GM18502 (cell line): ENCODE results near the gene AJAP1.
A peak's percentile ranks its signal among the peaks of the same experiment; 100 is the strongest.

ENCODE experiments used
- ATAC-seq: cut with Tn5 transposase; IDR thresholded peaks from one replicate; pipeline ENCODE4 v1.9.1; 2021; ENCODE audit warnings: mild to moderate bottlenecking; ENCODE audit not compliant: unreplicated experiment, poor library complexity

Gene AJAP1

DNA sequence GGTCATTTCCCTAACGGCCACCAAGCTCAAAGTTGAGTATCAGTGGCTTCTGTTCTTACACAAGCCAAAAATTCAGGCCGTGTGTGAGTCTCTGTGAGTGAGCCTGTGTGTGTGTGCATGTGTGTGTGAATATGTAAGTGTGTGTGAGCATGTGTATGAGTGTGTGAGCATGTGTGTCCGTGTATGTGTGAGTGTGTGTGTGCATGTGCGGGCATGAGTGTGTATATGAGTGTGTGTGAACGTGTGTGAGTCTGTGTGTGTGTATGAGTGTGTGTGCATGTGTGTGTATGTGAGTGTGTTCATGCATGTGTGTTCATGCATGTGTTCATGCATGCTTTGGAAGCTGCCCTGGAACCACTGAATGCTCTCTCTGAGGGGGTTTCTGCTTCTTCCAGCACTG is 105.7 kb downstream of the AJAP1 start:
- ATAC-seq: no peak

- no peak for ATAC-seq
These were observed 106.9 kb downstream of the AJAP1 start for GRCh38 chr1:4761324-4761723.

- ATAC-seq: no peak
These were observed 107.7 kb downstream of the AJAP1 start for GRCh38 chr1:4762146-4762545.

- no peak for ATAC-seq
These were observed 112.9 kb downstream of the AJAP1 start for GRCh38 chr1:4767308-4767707.

GRCh38 chr1:4768553-4768952 is 114.1 kb downstream of the AJAP1 start:
- no peak for ATAC-seq

GRCh38 chr1:4769516-4770280 is 115.3 kb downstream of the AJAP1 start:
- ATAC-seq: no peak

DNA sequence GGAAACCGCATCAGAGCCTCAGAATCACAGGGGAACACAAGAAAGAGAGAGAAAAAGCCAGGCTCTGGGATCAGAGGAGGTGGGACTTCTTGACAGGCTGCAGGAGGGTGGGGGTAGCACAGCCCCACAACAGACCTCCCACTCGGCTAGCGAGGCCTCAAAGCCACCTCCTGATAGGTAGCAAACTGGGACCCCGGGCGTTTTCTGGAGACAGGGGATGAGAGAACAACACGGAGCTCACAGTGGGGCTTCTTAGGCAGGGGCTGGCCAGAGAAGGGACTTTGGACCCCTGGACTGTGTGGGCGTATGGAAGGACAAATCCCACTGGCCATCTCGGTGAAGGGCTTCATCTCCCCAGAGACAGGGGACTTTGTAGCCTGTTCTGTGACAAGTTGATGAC is 116.3 kb downstream of the AJAP1 start:
- no peak for ATAC-seq

GRCh38 chr1:4771267-4771666 is 116.9 kb downstream of the AJAP1 start:
- no peak for ATAC-seq

GRCh38 chr1:4771721-4772120 is 117.3 kb downstream of the AJAP1 start:
- no peak for ATAC-seq

- ATAC-seq: no peak
These were observed 118.0 kb downstream of the AJAP1 start for GRCh38 chr1:4772294-4773010.

DNA sequence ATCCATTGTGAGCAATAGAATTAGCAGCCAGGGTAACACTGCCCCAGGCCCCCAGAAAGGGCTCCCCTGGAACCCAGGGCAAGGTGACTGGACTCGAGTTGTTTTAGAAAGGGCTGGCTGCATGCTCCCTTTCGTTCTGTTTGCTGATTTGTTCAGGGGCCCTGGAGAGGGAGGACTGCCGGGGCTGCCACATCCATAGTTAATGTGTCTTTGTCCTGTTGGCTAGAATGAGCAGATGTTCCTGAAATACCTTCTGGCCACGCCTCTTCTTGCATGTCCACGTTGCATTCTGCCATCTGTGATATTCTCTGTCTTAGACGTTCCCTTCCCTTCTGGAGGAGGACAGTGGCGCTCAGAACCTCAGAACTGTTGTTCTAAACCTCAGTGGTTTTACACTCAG is 118.8 kb downstream of the AJAP1 start:
- ATAC-seq: no peak

- no peak for ATAC-seq
These were observed 121.1 kb downstream of the AJAP1 start for GRCh38 chr1:4775506-4775905.

- no peak for ATAC-seq
These were observed 123.6 kb downstream of the AJAP1 start for GRCh38 chr1:4778056-4778455.

DNA sequence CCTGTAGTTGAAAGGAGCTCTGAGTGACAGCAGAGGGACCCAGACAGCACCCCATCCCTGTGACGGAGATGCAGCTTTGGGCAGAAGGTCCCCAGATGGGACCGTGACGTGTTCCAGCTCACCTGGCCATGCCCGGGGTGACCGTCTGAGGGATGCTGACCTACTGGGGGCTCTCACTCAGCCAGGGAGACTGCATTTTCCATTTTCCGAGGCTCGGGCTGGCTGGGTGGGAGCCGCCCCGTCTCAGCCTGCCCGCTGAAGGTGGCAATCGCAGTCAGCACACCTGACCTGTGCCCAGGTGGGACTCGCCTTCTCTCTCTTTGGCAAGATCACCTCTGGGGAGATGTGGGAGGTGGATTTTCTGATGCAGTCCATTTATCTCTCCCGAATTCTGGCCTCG is 127.2 kb downstream of the AJAP1 start:
- ATAC-seq: no peak

GRCh38 chr1:4784761-4785160 is 130.4 kb downstream of the AJAP1 start:
- no peak for ATAC-seq

- ATAC-seq: no peak
These were observed 131.6 kb downstream of the AJAP1 start for GRCh38 chr1:4786055-4786454.

- ATAC-seq: no peak
These were observed 133.1 kb downstream of the AJAP1 start for GRCh38 chr1:4787551-4787950.

- no peak for ATAC-seq
These were observed 138.2 kb downstream of the AJAP1 start for GRCh38 chr1:4792565-4792964.

GRCh38 chr1:4794020-4794780 is 139.8 kb downstream of the AJAP1 start:
- ATAC-seq: no peak

DNA sequence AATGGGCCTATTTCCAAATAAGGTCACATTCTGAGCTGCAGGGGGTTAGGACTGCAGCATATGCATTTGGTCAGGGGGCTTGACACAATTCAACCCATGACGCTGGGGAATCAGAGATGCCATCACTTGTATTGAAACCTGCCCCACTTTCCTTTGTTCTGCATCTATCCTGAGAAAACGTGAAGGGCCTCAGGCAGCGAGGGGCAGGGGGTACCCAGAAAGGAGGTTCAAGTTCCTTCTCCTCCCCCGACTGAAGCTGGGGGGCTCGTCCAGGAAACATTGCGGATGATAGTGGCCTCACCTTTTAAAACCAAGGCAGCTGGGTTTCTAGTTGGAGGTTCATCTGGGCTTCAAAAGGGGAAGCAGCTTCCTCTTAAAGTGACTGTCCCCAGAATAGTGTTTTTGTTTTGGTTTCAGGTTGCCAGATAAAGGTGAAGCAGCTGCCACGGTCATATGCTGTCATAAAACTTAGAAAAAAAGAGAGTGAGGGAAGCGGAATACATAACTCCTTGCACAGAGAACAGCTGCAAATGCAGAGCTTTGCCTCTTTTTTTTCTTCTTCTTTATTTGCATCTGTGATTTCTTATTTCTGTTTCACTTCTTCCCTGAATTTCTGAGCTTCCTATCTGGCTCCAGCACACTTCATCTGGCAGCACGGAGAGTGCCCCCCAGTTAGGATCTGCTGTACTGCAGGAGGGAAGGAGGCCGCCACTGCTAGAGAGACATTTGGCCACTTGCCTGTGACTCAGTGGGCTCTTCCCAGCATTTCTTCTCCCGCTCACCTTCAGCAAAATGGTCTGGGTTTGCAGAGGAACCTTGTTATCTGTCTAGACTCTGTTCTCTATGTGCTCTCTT is 142.0 kb downstream of the AJAP1 start:
- ATAC-seq: peak; percentile 93
